Measurements from ENCODE around the gene QRFP. TPM values are rescaled to one million over a fixed set of nuclear protein-coding genes. Genes with fewer than 3 reads are reported as not detected.

QRFP gene
- total and polyA plus RNA-seq, 2 of the 8 experiments (the other 6 are each of a cell fraction or from before 2014, with no cell fraction given), result not detected

DNA sequence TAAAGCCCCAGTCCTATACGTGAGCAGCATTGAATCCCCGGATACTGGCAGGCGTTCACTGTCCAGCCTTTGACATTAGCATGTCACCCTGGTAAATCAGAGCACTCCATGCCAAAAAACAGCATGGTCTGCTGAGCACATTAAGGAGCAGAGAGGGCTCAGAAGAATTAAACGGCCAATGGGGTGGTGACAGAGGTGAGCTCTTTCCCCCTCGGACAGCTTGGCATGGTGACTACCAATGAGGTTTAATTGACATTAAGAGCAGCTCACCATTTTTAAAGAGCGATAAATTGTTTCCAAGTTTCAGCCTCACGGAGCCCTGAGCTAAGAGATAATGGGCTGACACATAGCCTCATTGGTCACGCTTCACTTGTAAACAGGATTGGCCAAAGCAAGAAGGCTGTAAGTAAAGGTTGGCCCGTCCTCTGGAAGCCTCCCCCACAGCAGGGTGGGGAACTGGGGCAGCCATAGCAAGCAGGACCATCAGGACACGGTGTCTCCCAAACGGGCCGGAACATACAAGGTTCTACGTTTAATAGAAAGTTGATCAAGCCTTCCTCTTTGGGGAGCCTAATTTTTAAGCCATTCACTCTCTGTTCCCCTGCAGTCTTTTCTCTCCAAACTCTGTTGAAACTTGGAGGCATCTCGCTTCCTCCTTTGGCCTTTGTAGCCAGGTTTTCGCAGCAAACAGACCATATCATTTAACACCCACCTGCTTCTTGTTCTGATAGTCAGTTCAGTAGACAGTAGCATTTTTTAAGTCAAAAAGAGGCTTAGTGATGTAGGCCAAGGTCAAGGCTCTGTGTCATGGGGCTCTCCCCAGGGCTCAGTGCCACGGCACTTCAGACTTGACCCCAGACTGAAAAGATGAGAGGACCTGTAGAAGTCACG, 25.9 kb downstream of the QRFP start:
- H3K27me3 ChIP-seq (replicated peaks in 1 of 4; ENCODE audit: control insufficient read depth in 3 of 4, extremely low read depth in 1 of 4, insufficient read depth in 3 of 4, low read length in 3 of 4), result no peaks in the 10 kb centered on the region
- CTCF ChIA-PET (ENCODE audit: partially characterized antibody), result interaction anchor here (0.6 to 12.4 kb wide), 46 partner anchors 8 to 1635 kb away, joined by 3 to 317 read pairs (median 5); partner anchors contain the start of gene EXOSC2
- no peak overlapping the region for H3K56ac ChIP-seq (replicated peaks; ENCODE audit: insufficient read length, low read depth, low read length)
- H2BK12ac ChIP-seq (ENCODE audit: low read depth, low read length), result no peak overlapping the region
- no peak overlapping the region for H2BK5ac ChIP-seq (ENCODE audit: low read depth, low read length)
- H2AK5ac ChIP-seq (ENCODE audit: low read depth, low read length), result no peak overlapping the region
- no peak overlapping the region for H3K4me3 ChIP-seq (ENCODE audit: extremely low read depth in 1 of 4, insufficient read depth in 2 of 4, low read depth in 3 of 4, low read length in 4 of 4)
- POLR2A ChIA-PET (ENCODE audit: partially characterized antibody), result no interaction called here
- H2BK15ac ChIP-seq (ENCODE audit: low read length), result no peak overlapping the region
- no peak overlapping the region for H4K91ac ChIP-seq (replicated peaks; ENCODE audit: insufficient read length, low read length)
- H3K23ac ChIP-seq (ENCODE audit: insufficient read length), result no peak overlapping the region
- no peak overlapping the region for H3K4me2 ChIP-seq (ENCODE audit: insufficient read depth in 1 of 2, low read depth in 2 of 2, low read length in 2 of 2)
- no peak overlapping the region for H2AFZ ChIP-seq (ENCODE audit: low read length)
- H3K36me3 ChIP-seq (ENCODE audit: control insufficient read depth in 2 of 4, insufficient read depth in 4 of 4, low read length in 3 of 4), result peaks cover 25 to 43% (median 38%) of the 10 kb centered on the region in 4 experiments
- H4K8ac ChIP-seq (ENCODE audit: extremely low read depth, insufficient read depth, low read length), result no peak overlapping the region
- 92% methylated on average over 15 of the region's 17 CpGs; no CpG with 5 or more reads in 1 of the 2 experiments for WGBS, 2 experiments (ENCODE audit: extremely low coverage in 1 of 2, insufficient coverage in 1 of 2, insufficient read length in 1 of 2, insufficient replicate concordance in 2 of 2, low coverage in 1 of 2, low lambda C conversion rate in 2 of 2, missing lambda C conversion rate in 1 of 2)
- no peak overlapping the region for H3K14ac ChIP-seq (ENCODE audit: insufficient read length)
- no peak overlapping the region for H4K5ac ChIP-seq (ENCODE audit: insufficient read length, low read depth, low read length)
- H3K27ac ChIP-seq (ENCODE audit: low read depth, low read length), result no peak overlapping the region
- H4K20me1 ChIP-seq (replicated peaks in 1 of 2; ENCODE audit: control insufficient read depth in 1 of 2, insufficient read depth in 2 of 2, low read length in 2 of 2), result peaks cover 2 to 11% of the 10 kb centered on the region in 2 experiments
- peaks cover 7% of the 10 kb centered on the region for H3K79me1 ChIP-seq (ENCODE audit: low read depth, low read length)
- no peaks in the 10 kb centered on the region for H3K4me1 ChIP-seq (replicated peaks in 1 of 4; ENCODE audit: control insufficient read depth in 3 of 4, insufficient read depth in 4 of 4, low read length in 3 of 4)
- H3K23me2 ChIP-seq (ENCODE audit: low read depth, low read length), result no peaks in the 10 kb centered on the region
- H3K4ac ChIP-seq (replicated peaks; ENCODE audit: insufficient read length, low read depth, low read length), result no peak overlapping the region
- H3K79me2 ChIP-seq (ENCODE audit: control insufficient read depth in 1 of 2, insufficient read depth in 2 of 2, low read length in 2 of 2), result peaks cover 4 to 34% of the 10 kb centered on the region in 2 experiments; a peak in 3 of 4 replicates
- FAIRE-seq (no peak), DNase-seq (ENCODE audit: low read depth in 1 of 2, low spot score in 2 of 2) (no peak)
- no peaks in the 10 kb centered on the region for H3K9me3 ChIP-seq (ENCODE audit: insufficient read depth in 2 of 2, low read depth in 1 of 2, low read length in 1 of 2)
- H2BK120ac ChIP-seq (replicated peaks; ENCODE audit: low read depth, low read length), result no peak overlapping the region
- H3K18ac ChIP-seq (ENCODE audit: extremely low read depth, low read length), result no peak overlapping the region
- H2BK20ac ChIP-seq (ENCODE audit: low read length), result no peak overlapping the region
- H3K9ac ChIP-seq (replicated peaks in 1 of 4; ENCODE audit: extremely low read depth in 1 of 4, low read depth in 3 of 4, low read length in 3 of 4), result no peak overlapping the region
- no peak for TF ChIP-seq KDM5A (IDR thresholded peaks at IDR 0.05; ENCODE audit: low read length)
- no peak for TF ChIP-seq CTBP2 (IDR thresholded peaks at IDR 0.05; ENCODE audit: borderline replicate concordance, insufficient read depth, insufficient read length, low read length)
- TF ChIP-seq GABPA (IDR thresholded peaks at IDR 0.05; ENCODE audit: borderline replicate concordance, insufficient read depth, low read length), result no peak
- TF ChIP-seq HDAC2 (IDR thresholded peaks at IDR 0.05; ENCODE audit: borderline replicate concordance in 1 of 2, low read depth in 2 of 2, low read length in 2 of 2), result no peak
- no peak for TF ChIP-seq EZH2 (IDR thresholded peaks at IDR 0.05; ENCODE audit: low read depth, low read length, severe bottlenecking)
- TF ChIP-seq CREB1 (IDR thresholded peaks at IDR 0.05), result no peak
- no peak for TF ChIP-seq SIX5 (IDR thresholded peaks at IDR 0.05; ENCODE audit: low read depth, low read length)
- no peak for TF ChIP-seq BACH1 (IDR thresholded peaks at IDR 0.05; ENCODE audit: low read length)
- TF ChIP-seq KDM4A (IDR thresholded peaks at IDR 0.05; ENCODE audit: low read depth, low read length, severe bottlenecking), result no peak
- no peak for TF ChIP-seq CHD1 (IDR thresholded peaks at IDR 0.05; ENCODE audit: low read depth, low read length)
- no peak for TF ChIP-seq JUN (IDR thresholded peaks at IDR 0.05; ENCODE audit: low read depth, low read length)
- TF ChIP-seq RFX5 (IDR thresholded peaks at IDR 0.05; ENCODE audit: borderline replicate concordance, low read depth, low read length), result no peak

Measured in H1 (cell line).